ENCODE data around the gene PNPLA1. TPM values are rescaled to one million over a fixed set of nuclear protein-coding genes. Genes with fewer than 3 reads are reported as not detected.

Gene PNPLA1
- total and polyA plus RNA-seq, 10 of the 15 experiments (the other 5 are each of a cell fraction or from before 2014, with no cell fraction given): 0.04 TPM; not detected in 9

GRCh38 chr6:36235309-36235708 is 34.6 kb upstream of the PNPLA1 start (continued):
- TF ChIP-seq ATF3 (IDR thresholded peaks at IDR 0.05; ENCODE audit: borderline replicate concordance, extremely low read depth, low read depth, low read length): no peak
- no peak for TF ChIP-seq ZNF217 (IDR thresholded peaks at IDR 0.05)
- TF ChIP-seq ASH2L (IDR thresholded peaks at IDR 0.05; ENCODE audit: borderline replicate concordance, low read depth): no peak
- no peak for TF ChIP-seq SIN3A (IDR thresholded peaks at IDR 0.05; ENCODE audit: low read depth, low read length)
- TF ChIP-seq BHLHE40 (IDR thresholded peaks at IDR 0.05; ENCODE audit: borderline replicate concordance in 1 of 2, low read depth in 2 of 2, low read length in 1 of 2): no peak
- no peak for TF ChIP-seq BCLAF1 (IDR thresholded peaks at IDR 0.05)

GRCh38 chr6:36235862-36236261 is 34.0 kb upstream of the PNPLA1 start:
- Histone ChIP-seq H3K4me2 (ENCODE audit: control insufficient read depth, insufficient read depth) (no peak overlapping the region), H3K27ac (ENCODE audit: control insufficient read depth, insufficient read depth) (no peak overlapping the region), H3K4me3 (no peak overlapping the region), H3K27me3 (replicated peaks in 1 of 2; ENCODE audit: control insufficient read depth in 2 of 2, insufficient read depth in 2 of 2, low read length in 1 of 2) (no peaks in the 10 kb centered on the region), H3K36me3 (ENCODE audit: control insufficient read depth in 2 of 2, insufficient read depth in 2 of 2, low read length in 1 of 2) (peaks cover 1 to 2% of the 10 kb centered on the region in 2 experiments; a peak in 3 of 4 replicates), H4K20me1 (ENCODE audit: control insufficient read depth, insufficient read depth) (no peaks in the 10 kb centered on the region), H3K9ac (ENCODE audit: control insufficient read depth, insufficient read depth, low read length) (no peak overlapping the region), H3K4me1 (ENCODE audit: control insufficient read depth, insufficient read depth, low read length) (no peaks in the 10 kb centered on the region), H3K9me3 (replicated peaks; ENCODE audit: control insufficient read depth, insufficient read depth, low read length) (no peaks in the 10 kb centered on the region), H3K79me2 (ENCODE audit: control insufficient read depth, insufficient read depth, low read length) (no peaks in the 10 kb centered on the region), H2AFZ (ENCODE audit: control insufficient read depth, low read depth, low read length) (no peak overlapping the region)
- no peak for DNase-seq (ENCODE audit: low read depth, low spot score)
- intact Hi-C loops (cut with micrococcal nuclease; ENCODE audit: unreplicated experiment): no loop called here
- ChIA-PET RAD21 (ENCODE audit: unreplicated experiment) (no interaction called here), CTCF (no interaction called here), POLR2A (no interaction called here), SMC1A (ENCODE audit: uncharacterized antibody, unreplicated experiment) (no interaction called here)
- no TSS peak for BruUV-seq (replicated peaks)
- no peak for ATAC-seq
- 95% methylated on average over 17 of the region's 17 CpGs for WGBS (ENCODE audit: insufficient coverage, insufficient replicate concordance, low lambda C conversion rate, missing lambda C conversion rate)
- no peak for FAIRE-seq
- in situ Hi-C loops (cut with MboI): no loop called here
- TF ChIP-seq REST (IDR thresholded peaks at IDR 0.05; ENCODE audit: low read depth, low read length) (no peak), MEF2A (IDR thresholded peaks at IDR 0.05; ENCODE audit: insufficient read depth, low read depth, low read length) (no peak), RAD21 (IDR thresholded peaks at IDR 0.05; ENCODE audit: insufficient read depth, low read depth, low read length) (no peak), ZNF217 (IDR thresholded peaks at IDR 0.05) (no peak), ZNF622 (IDR thresholded peaks at IDR 0.05) (no peak), RBBP5 (conservative IDR thresholded peaks at IDR 0.05) (no peak), FOXM1 (IDR thresholded peaks at IDR 0.05; ENCODE audit: low read depth, low read length) (no peak), TAF1 (IDR thresholded peaks at IDR 0.05; ENCODE audit: borderline replicate concordance, low read depth, low read length) (no peak), SUZ12 (IDR thresholded peaks at IDR 0.05; ENCODE audit: unreplicated experiment) (no peak), POLR2AphosphoS2 (IDR thresholded peaks at IDR 0.05; ENCODE audit: low read depth, low read length) (no peak), IRF4 (IDR thresholded peaks at IDR 0.05; ENCODE audit: low read depth, low read length) (no peak)
